Effector memory CD8-positive, alpha-beta T cell (primary cell): ENCODE measurements around the gene COL5A1.

ENCODE experiments used
- ATAC-seq: fragments of 150-1000 bp; cut with Tn5 transposase; replicated peaks from 2 replicates; pipeline ENCODE4 v1.10.0; 2021; ENCODE audit warnings: mild to moderate bottlenecking, moderate library complexity
- DNase-seq, 3 experiments: peaks; one replicate each; pipeline ENCODE4 v3.0.0; 2021
- H3K27ac Mint-ChIP-seq, 2 donors: one replicate each; pipeline ENCODE4 v1.8.0; 2022; ENCODE audit warnings: mild to moderate bottlenecking in 2 of 2, mixed read lengths in 2 of 2, moderate library complexity in 2 of 2
- H3K27me3 Mint-ChIP-seq, 2 donors: one replicate each; pipeline ENCODE4 v1.8.0; 2022; ENCODE audit warnings: mixed read lengths in 2 of 2
- H3K36me3 Mint-ChIP-seq: one replicate; pipeline ENCODE4 v1.8.0; 2022; ENCODE audit warnings: mild to moderate bottlenecking, moderate library complexity, mixed read lengths; ENCODE audit not compliant: insufficient read depth
- H3K4me1 Mint-ChIP-seq, 2 donors: one replicate each; pipeline ENCODE4 v1.8.0; 2022; ENCODE audit warnings: low read depth in 2 of 2, mixed read lengths in 2 of 2
- H3K4me3 Mint-ChIP-seq, 2 donors: one replicate each; pipeline ENCODE4 v1.8.0; 2022; ENCODE audit warnings: mild to moderate bottlenecking in 2 of 2, mixed read lengths in 2 of 2, moderate library complexity in 2 of 2
- H3K9me3 Mint-ChIP-seq, 2 donors: one replicate each; pipeline ENCODE4 v1.8.0; 2022; ENCODE audit warnings: mixed read lengths in 2 of 2

The COL5A1 gene

DNA sequence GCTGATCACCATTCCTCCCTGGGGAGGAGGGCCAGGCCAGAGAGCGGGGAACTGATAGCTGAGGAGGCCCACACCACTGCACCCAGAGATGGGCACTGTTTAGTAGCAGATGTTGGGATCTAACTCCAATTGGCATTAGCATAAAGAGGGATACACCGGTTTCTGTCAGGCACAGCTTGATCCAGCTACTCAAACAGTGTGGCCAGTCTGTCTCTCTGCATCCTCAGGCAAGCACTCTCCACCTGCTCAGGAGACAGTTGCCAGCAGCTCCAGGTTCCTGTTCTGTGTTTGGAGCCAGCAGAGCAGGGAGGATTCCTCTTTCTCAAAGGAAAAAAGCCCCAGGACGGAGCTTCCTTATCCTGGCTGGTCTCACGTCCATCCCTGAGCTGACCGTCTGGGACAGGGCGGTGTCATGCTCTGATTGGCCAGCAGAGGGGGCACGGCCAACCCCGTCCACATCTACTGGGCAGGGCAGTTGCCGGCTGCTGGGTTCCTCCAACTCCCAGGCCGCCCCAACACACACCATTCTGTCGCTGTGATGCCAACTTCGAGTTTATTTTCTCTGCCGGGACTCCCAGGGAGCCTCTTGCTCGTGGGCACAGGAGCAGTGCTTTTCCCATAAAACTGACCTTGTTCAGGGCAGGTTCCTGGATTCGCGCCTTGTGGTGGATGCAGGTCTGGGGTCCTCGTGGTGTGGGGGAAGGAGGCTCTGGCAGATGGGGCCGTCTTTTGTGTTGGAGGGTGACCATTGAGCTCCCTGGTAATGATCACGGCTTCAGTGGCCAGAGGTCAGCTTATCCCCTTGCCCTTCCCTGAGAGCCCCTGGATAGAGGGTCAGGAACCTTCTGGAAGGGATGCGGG is 47.9 kb downstream of the COL5A1 start:
- no peak overlapping the region for H3K27ac Mint-ChIP-seq
- DNase-seq, result peak in 1 of 3 experiments; percentile 18

GRCh38 chr9:134690301-134690751 is 48.7 kb downstream of the COL5A1 start:
- no peak for DNase-seq
- no peak for ATAC-seq
- no peak overlapping the region for H3K4me3 Mint-ChIP-seq
- H3K27ac Mint-ChIP-seq, result no peak overlapping the region
- H3K27me3 Mint-ChIP-seq, result peaks cover 0 to 6% of the 10 kb centered on the region in 2 donors
- H3K36me3 Mint-ChIP-seq, result peaks cover 3% of the 10 kb centered on the region
- peaks cover 5 to 8% of the 10 kb centered on the region in 2 donors for H3K4me1 Mint-ChIP-seq
- no peaks in the 10 kb centered on the region for H3K9me3 Mint-ChIP-seq

More for the DNA sequence above, 47.9 kb downstream of the COL5A1 start:
- H3K9me3 Mint-ChIP-seq, result no peaks in the 10 kb centered on the region
- ATAC-seq, result peak; percentile 37
- peaks cover 0 to 6% of the 10 kb centered on the region in 2 donors for H3K27me3 Mint-ChIP-seq
- peaks cover 3% of the 10 kb centered on the region for H3K36me3 Mint-ChIP-seq
- no peak overlapping the region for H3K4me3 Mint-ChIP-seq
- peaks cover 5 to 6% of the 10 kb centered on the region in 2 donors for H3K4me1 Mint-ChIP-seq

DNA sequence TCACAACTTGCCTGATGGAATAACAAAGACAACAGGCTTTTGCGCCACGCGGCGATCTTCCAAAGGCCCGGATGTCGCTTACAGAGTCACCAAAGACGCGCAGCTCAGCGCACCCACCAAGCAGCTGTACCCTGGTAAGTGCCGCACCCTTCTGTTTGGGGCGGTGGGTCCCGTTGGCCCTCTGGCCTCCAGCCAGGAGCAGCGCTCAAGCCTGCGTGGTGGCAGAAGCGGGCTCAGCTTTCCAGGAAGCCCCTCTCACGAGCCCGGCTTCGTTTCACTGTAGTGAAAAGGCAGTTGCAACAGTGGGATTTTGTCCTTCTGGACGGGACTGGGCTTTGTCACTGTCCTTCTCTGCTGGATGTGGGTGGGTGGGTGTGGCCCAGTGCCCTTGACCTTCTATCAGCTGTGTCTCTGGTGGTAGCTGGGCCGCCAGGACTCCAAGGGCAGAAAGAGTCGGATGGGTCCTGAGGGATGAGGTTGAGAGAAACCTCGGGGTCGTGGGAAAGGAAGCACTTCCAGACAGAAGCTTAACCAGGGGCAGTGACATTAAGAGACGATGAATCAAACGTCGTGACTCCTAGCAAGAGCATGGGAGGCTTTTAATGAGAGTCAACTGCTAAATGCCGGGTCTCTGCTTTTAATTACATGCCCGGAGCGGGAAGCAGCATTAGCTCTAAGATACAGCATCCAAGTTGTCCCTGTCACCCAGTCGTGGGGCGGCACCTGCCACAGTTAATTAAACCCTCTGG is 49.5 kb downstream of the COL5A1 start:
- Mint-ChIP-seq H3K36me3 (peaks cover 3% of the 10 kb centered on the region), H3K9me3 (no peaks in the 10 kb centered on the region), H3K27ac (no peak overlapping the region), H3K4me3 (no peak overlapping the region), H3K27me3 (peaks cover 0 to 6% of the 10 kb centered on the region in 2 donors), H3K4me1 (peaks cover 5 to 8% of the 10 kb centered on the region in 2 donors)
- ATAC-seq (no peak), DNase-seq (no peak)

- H3K27me3 Mint-ChIP-seq, result peaks cover 0 to 6% of the 10 kb centered on the region in 2 donors
- ATAC-seq (no peak), DNase-seq (no peak)
- peaks cover 5 to 8% of the 10 kb centered on the region in 2 donors for H3K4me1 Mint-ChIP-seq
- H3K36me3 Mint-ChIP-seq, result peaks cover 3% of the 10 kb centered on the region
- no peak overlapping the region for H3K4me3 Mint-ChIP-seq
- H3K27ac Mint-ChIP-seq, result no peak overlapping the region
- H3K9me3 Mint-ChIP-seq, result no peaks in the 10 kb centered on the region
Measured at GRCh38 chr9:134691695-134692572, 50.3 kb downstream of the COL5A1 start.

- ATAC-seq, result no peak
- H3K9me3 Mint-ChIP-seq, result no peaks in the 10 kb centered on the region
- H3K27ac Mint-ChIP-seq, result no peak overlapping the region
- H3K4me1 Mint-ChIP-seq, result peaks cover 5 to 8% of the 10 kb centered on the region in 2 donors
- no peak for DNase-seq
- H3K36me3 Mint-ChIP-seq, result peaks cover 3% of the 10 kb centered on the region
- H3K4me3 Mint-ChIP-seq, result no peak overlapping the region
- peaks cover 0 to 6% of the 10 kb centered on the region in 2 donors for H3K27me3 Mint-ChIP-seq
Measured at GRCh38 chr9:134692573-134692860, 50.9 kb downstream of the COL5A1 start.

GRCh38 chr9:134693011-134693410 is 51.4 kb downstream of the COL5A1 start:
- Mint-ChIP-seq H3K27me3 (peaks cover 0 to 6% of the 10 kb centered on the region in 2 donors), H3K9me3 (no peaks in the 10 kb centered on the region), H3K4me3 (no peak overlapping the region), H3K4me1 (peaks cover 5 to 8% of the 10 kb centered on the region in 2 donors), H3K36me3 (peaks cover 3% of the 10 kb centered on the region), H3K27ac (peak overlapping the region in 1 of 2 donors; percentile 32)
- ATAC-seq (peak; percentile 80), DNase-seq (no peak)

- DNase-seq, result no peak
- H3K4me3 Mint-ChIP-seq, result no peak overlapping the region
- H3K27me3 Mint-ChIP-seq, result peaks cover 0 to 6% of the 10 kb centered on the region in 2 donors
- peaks cover 5 to 8% of the 10 kb centered on the region in 2 donors for H3K4me1 Mint-ChIP-seq
- no peak overlapping the region for H3K27ac Mint-ChIP-seq
- ATAC-seq, result no peak
- no peaks in the 10 kb centered on the region for H3K9me3 Mint-ChIP-seq
- peaks cover 3% of the 10 kb centered on the region for H3K36me3 Mint-ChIP-seq
Measured at GRCh38 chr9:134693641-134694367, 52.2 kb downstream of the COL5A1 start.

GRCh38 chr9:134694368-134694665 is 52.7 kb downstream of the COL5A1 start:
- ATAC-seq (no peak), DNase-seq (no peak)
- H3K27ac Mint-ChIP-seq, result no peak overlapping the region
- H3K36me3 Mint-ChIP-seq, result peaks cover 3% of the 10 kb centered on the region
- H3K4me1 Mint-ChIP-seq, result peaks cover 5 to 8% of the 10 kb centered on the region in 2 donors
- H3K4me3 Mint-ChIP-seq, result no peak overlapping the region
- no peaks in the 10 kb centered on the region for H3K9me3 Mint-ChIP-seq
- H3K27me3 Mint-ChIP-seq, result peaks cover 0 to 6% of the 10 kb centered on the region in 2 donors

- H3K4me1 Mint-ChIP-seq, result peaks cover 5 to 8% of the 10 kb centered on the region in 2 donors
- no peak for ATAC-seq
- no peak overlapping the region for H3K27ac Mint-ChIP-seq
- no peak overlapping the region for H3K4me3 Mint-ChIP-seq
- no peaks in the 10 kb centered on the region for H3K9me3 Mint-ChIP-seq
- H3K36me3 Mint-ChIP-seq, result peaks cover 3% of the 10 kb centered on the region
- DNase-seq, result no peak
- H3K27me3 Mint-ChIP-seq, result peaks cover 0 to 6% of the 10 kb centered on the region in 2 donors
Measured at GRCh38 chr9:134694714-134695113, 53.1 kb downstream of the COL5A1 start.

DNA sequence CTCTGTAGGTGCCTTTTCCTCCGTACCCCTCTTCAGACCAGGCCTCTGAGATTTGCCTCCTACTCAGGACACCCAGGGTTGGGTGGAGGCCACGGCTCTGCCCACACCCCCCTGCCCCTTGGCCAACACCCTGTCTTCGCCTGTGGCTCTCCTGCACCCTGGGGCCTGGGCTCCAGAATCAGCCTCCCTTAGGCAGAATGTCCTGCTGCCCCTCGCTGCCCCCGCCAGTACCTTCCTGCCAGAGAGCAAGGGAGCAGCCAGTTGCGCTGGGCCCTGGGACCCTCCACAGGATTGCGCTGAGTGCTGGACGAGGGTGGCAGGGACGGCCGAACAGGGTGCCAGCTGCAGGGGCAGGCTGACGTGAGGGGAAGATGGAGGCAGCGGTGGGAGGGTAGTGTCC is 53.5 kb downstream of the COL5A1 start:
- H3K27ac Mint-ChIP-seq, result no peak overlapping the region
- no peak for ATAC-seq
- peaks cover 0 to 4% of the 10 kb centered on the region in 2 donors for H3K27me3 Mint-ChIP-seq

DNA sequence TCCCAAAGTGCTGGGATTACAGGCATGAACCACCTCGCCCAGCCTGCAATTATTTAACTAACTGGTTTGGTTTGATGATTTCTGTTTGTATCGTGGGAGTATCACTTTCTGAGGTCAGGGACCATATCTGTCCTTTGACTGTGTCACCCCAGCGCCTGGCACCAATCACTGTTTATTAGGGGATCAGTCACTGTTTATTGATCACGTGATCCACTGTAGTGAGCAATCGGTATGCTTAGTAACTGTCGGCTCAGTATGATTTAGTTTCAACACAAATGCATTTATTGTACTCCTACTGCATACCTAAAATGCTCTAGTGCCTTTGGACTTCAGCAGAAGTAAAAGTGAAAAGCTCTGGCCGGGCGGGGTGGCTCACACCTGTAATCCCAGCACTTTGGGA is 54.8 kb downstream of the COL5A1 start:
- no peak overlapping the region for H3K4me3 Mint-ChIP-seq
- ATAC-seq, result no peak
- H3K4me1 Mint-ChIP-seq, result peaks cover 5 to 6% of the 10 kb centered on the region in 2 donors
- peaks cover 3% of the 10 kb centered on the region for H3K36me3 Mint-ChIP-seq
- H3K27me3 Mint-ChIP-seq, result no peaks in the 10 kb centered on the region
- H3K9me3 Mint-ChIP-seq, result no peaks in the 10 kb centered on the region
- H3K27ac Mint-ChIP-seq, result no peak overlapping the region
- DNase-seq, result no peak

More for the DNA sequence above, 53.5 kb downstream of the COL5A1 start:
- H3K4me1 Mint-ChIP-seq, result peaks cover 5 to 6% of the 10 kb centered on the region in 2 donors
- H3K36me3 Mint-ChIP-seq, result peaks cover 3% of the 10 kb centered on the region
- no peak overlapping the region for H3K4me3 Mint-ChIP-seq
- H3K9me3 Mint-ChIP-seq, result no peaks in the 10 kb centered on the region
- no peak for DNase-seq

GRCh38 chr9:134698111-134698510 is 56.5 kb downstream of the COL5A1 start:
- Mint-ChIP-seq H3K9me3 (no peaks in the 10 kb centered on the region), H3K27me3 (no peaks in the 10 kb centered on the region), H3K4me1 (peaks cover under 1 to 4% of the 10 kb centered on the region in 2 donors), H3K36me3 (no peaks in the 10 kb centered on the region), H3K4me3 (no peak overlapping the region), H3K27ac (no peak overlapping the region)
- ATAC-seq (no peak), DNase-seq (no peak)
